Spinal cord (tissue), 10 donors: Measurements from ENCODE around the gene CX3CL1. TPM values are rescaled to one million over a fixed set of nuclear protein-coding genes. Genes with fewer than 3 reads are reported as not detected.

Experiments used
- DNase-seq, 6 donors: peaks; one replicate each; pipeline versions ENCODE4 v3.0.0 to v3.0.0-alpha.2; 2013 to 2015; ENCODE audit warnings: low spot score in 6 of 6, low read depth in 4 of 6
- H3K27ac ChIP-seq: one replicate; pipeline ENCODE4 v1.5.1; 2013; ENCODE audit warnings: low read depth, low read length, control low read depth
- H3K27me3 ChIP-seq: one replicate; pipeline ENCODE4 v1.6.1; 2013; ENCODE audit warnings: low read length; ENCODE audit not compliant: control insufficient read depth, insufficient read depth
- H3K36me3 ChIP-seq: one replicate; pipeline ENCODE4 v1.6.1; 2013; ENCODE audit warnings: low read length; ENCODE audit not compliant: control insufficient read depth, insufficient read depth
- H3K4me1 ChIP-seq: one replicate; pipeline ENCODE4 v1.6.1; 2013; ENCODE audit warnings: low read length; ENCODE audit not compliant: control insufficient read depth, insufficient read depth
- H3K4me3 ChIP-seq: one replicate; pipeline ENCODE4 v1.5.1; 2013; ENCODE audit warnings: low read depth, low read length, control low read depth
- H3K9me3 ChIP-seq: one replicate; pipeline ENCODE4 v1.6.1; 2013; ENCODE audit warnings: low read length; ENCODE audit not compliant: control insufficient read depth, insufficient read depth
- WGBS: methylation state at CpG from one replicate; pipeline ENCODE4 v1.1.5; 2013; ENCODE audit warnings: missing lambda C conversion rate; ENCODE audit not compliant: insufficient coverage; 5-methylcytosine and 5-hydroxymethylcytosine counted together
- long read RNA-seq, 4 donors: transcript quantifications; one replicate each; lab custom pipeline, GENCODE V29; 2026
- polyA plus RNA-seq, 2 donors: library from polyadenylated mRNA; unstranded; fragments of 120-200 nt; gene quantifications; one replicate each; pipeline ENCODE4 v1.2.1, GENCODE V29; 2013; ENCODE audit not compliant: insufficient read length in 2 of 2
- total RNA-seq, 2 donors: library from RNA; depleted of rRNA in 1 of 2; stranded (reverse); fragments of 120-200 nt in 1 of 2; fragments of >200 nt in 1 of 2; gene quantifications; one replicate each; pipeline versions ENCODE4 v1.2.3 to v1.2.4, GENCODE V29; 2013 to 2014
- donor health status: healthy.

Gene CX3CL1
- total RNA-seq (10 to 100 TPM; 15.5 to 20.1 TPM), polyA plus RNA-seq (10 to 100 TPM; 47.4 to 49.5 TPM)
- long read RNA-seq, donor 1, transcript CX3CL1-201 (3 exons, 3,321 nt): major isoform, 8 of 9 reads
- long read RNA-seq, donor 1, partial matches to known transcripts: 0 of 9 reads
- long read RNA-seq, donor 1, other reads (novel, unspliced or antisense): 0 of 9 reads
- long read RNA-seq, donor 2, transcript CX3CL1-201 (3 exons, 3,321 nt): major isoform, 5 of 5 reads
- long read RNA-seq, donor 2, partial matches to known transcripts: 0 of 5 reads
- long read RNA-seq, donor 2, other reads (novel, unspliced or antisense): 0 of 5 reads
- long read RNA-seq, donor 3, partial matches to known transcripts: 0 of 1 reads
- long read RNA-seq, donor 3, other reads (novel, unspliced or antisense): 0 of 1 reads
- long read RNA-seq, donor 4, partial matches to known transcripts: 44 of 51 reads
- long read RNA-seq, donor 4, other reads (novel, unspliced or antisense): 5 of 51 reads

GRCh38 chr16:57372372-57373116 is at the start of gene CX3CL1:
CX3CL1 (plus strand) TSS chr16:57372490; CDS start chr16:57372569, 79 bp downstream.
- WGBS: 3% methylated on average over 23 of the region's 23 CpGs
- Histone ChIP-seq H3K9me3 (no peaks in the 10 kb centered on the region), H3K27ac (peak within 1 kb of the TSS; percentile 89), H3K27me3 (no peaks in the 10 kb centered on the region), H3K4me3 (peak within 1 kb of the TSS; percentile 68), H3K4me1 (peaks cover 40% of the 10 kb centered on the region), H3K36me3 (no peaks in the 10 kb centered on the region)
- DNase-seq: peak; percentile 68 to 97 (median 78)

- H3K4me3 ChIP-seq: no peak overlapping the region
- no peaks in the 10 kb centered on the region for H3K4me1 ChIP-seq
- H3K27ac ChIP-seq: no peak overlapping the region
- WGBS: no CpG with 5 or more reads among the region's 2 CpGs
- H3K36me3 ChIP-seq: no peaks in the 10 kb centered on the region
- DNase-seq: no peak
- H3K27me3 ChIP-seq: no peaks in the 10 kb centered on the region
- H3K9me3 ChIP-seq: no peaks in the 10 kb centered on the region
These were observed 47.5 kb upstream of the CX3CL1 start for GRCh38 chr16:57324749-57325148.

- Histone ChIP-seq H3K36me3 (no peaks in the 10 kb centered on the region), H3K4me1 (no peaks in the 10 kb centered on the region), H3K9me3 (no peaks in the 10 kb centered on the region), H3K4me3 (no peak overlapping the region), H3K27ac (no peak overlapping the region), H3K27me3 (no peaks in the 10 kb centered on the region)
- DNase-seq: no peak
- 100% methylated on average over 1 of the region's 1 CpG for WGBS
These were observed 46.8 kb upstream of the CX3CL1 start for GRCh38 chr16:57325458-57325857.

- DNase-seq: no peak
- H3K9me3 ChIP-seq: no peaks in the 10 kb centered on the region
- no peaks in the 10 kb centered on the region for H3K27me3 ChIP-seq
- no peak overlapping the region for H3K4me3 ChIP-seq
- no peaks in the 10 kb centered on the region for H3K4me1 ChIP-seq
- 80% methylated on average over 1 of the region's 8 CpGs for WGBS
- no peaks in the 10 kb centered on the region for H3K36me3 ChIP-seq
- no peak overlapping the region for H3K27ac ChIP-seq
These were observed 42.5 kb upstream of the CX3CL1 start for GRCh38 chr16:57329718-57330327.

- no peak for DNase-seq
- WGBS: 80% methylated on average over 1 of the region's 3 CpGs
- H3K9me3 ChIP-seq: no peaks in the 10 kb centered on the region
These were observed 40.9 kb upstream of the CX3CL1 start for GRCh38 chr16:57331355-57331754.

GRCh38 chr16:57333402-57333801 is 38.9 kb upstream of the CX3CL1 start:
- no peaks in the 10 kb centered on the region for H3K27me3 ChIP-seq

More at GRCh38 chr16:57331355-57331754, 40.9 kb upstream of the CX3CL1 start:
- no peaks in the 10 kb centered on the region for H3K36me3 ChIP-seq
- no peaks in the 10 kb centered on the region for H3K27me3 ChIP-seq
- H3K27ac ChIP-seq: no peak overlapping the region
- H3K4me1 ChIP-seq: no peaks in the 10 kb centered on the region
- no peak overlapping the region for H3K4me3 ChIP-seq

GRCh38 chr16:57335366-57335765 is 36.9 kb upstream of the CX3CL1 start:
- DNase-seq: no peak
- Histone ChIP-seq H3K27ac (no peak overlapping the region), H3K27me3 (no peaks in the 10 kb centered on the region), H3K9me3 (no peaks in the 10 kb centered on the region), H3K36me3 (no peaks in the 10 kb centered on the region), H3K4me3 (no peak overlapping the region), H3K4me1 (no peaks in the 10 kb centered on the region)
- WGBS: no CpG with 5 or more reads among the region's 4 CpGs

More at GRCh38 chr16:57333402-57333801, 38.9 kb upstream of the CX3CL1 start:
- no peaks in the 10 kb centered on the region for H3K9me3 ChIP-seq
- no CpG with 5 or more reads among the region's 1 CpG for WGBS
- H3K36me3 ChIP-seq: no peaks in the 10 kb centered on the region
- H3K27ac ChIP-seq: no peak overlapping the region
- no peak overlapping the region for H3K4me3 ChIP-seq
- H3K4me1 ChIP-seq: no peaks in the 10 kb centered on the region
- DNase-seq: no peak

- Histone ChIP-seq H3K36me3 (no peaks in the 10 kb centered on the region), H3K27ac (no peak overlapping the region), H3K4me1 (no peaks in the 10 kb centered on the region), H3K4me3 (no peak overlapping the region), H3K27me3 (no peaks in the 10 kb centered on the region), H3K9me3 (no peaks in the 10 kb centered on the region)
- WGBS: 79% methylated on average over 4 of the region's 6 CpGs
- DNase-seq: no peak
These were observed 31.2 kb upstream of the CX3CL1 start for GRCh38 chr16:57341062-57341440.

GRCh38 chr16:57341441-57342303 is 30.6 kb upstream of the CX3CL1 start:
- no peaks in the 10 kb centered on the region for H3K36me3 ChIP-seq
- no peak overlapping the region for H3K27ac ChIP-seq
- DNase-seq: no peak
- WGBS: 81% methylated on average over 5 of the region's 8 CpGs
- H3K9me3 ChIP-seq: no peaks in the 10 kb centered on the region
- H3K4me1 ChIP-seq: no peaks in the 10 kb centered on the region
- H3K4me3 ChIP-seq: no peak overlapping the region
- H3K27me3 ChIP-seq: no peaks in the 10 kb centered on the region
